Measurements from ENCODE around the gene FUBP1.

- TF ChIP-seq CTCF (IDR thresholded peaks at IDR 0.05 in 4 of 5, conservative IDR thresholded peaks at IDR 0.05 in 1 of 5) (no peak), POLR2A (IDR thresholded peaks at IDR 0.05) (no peak)
Observed at GRCh38 chr1:77966291-77966690, 12.6 kb downstream of the FUBP1 start.
